Measurements from ENCODE around the gene PLPPR2.
"Not testable (repeated sequence)": the region's sequence is repeated elsewhere in the genome, so short reads cannot be mapped to it uniquely, and the experiment has no call there.

The PLPPR2 gene

GRCh38 chr19:11355160-11356073 is at the start of gene PLPPR2:
PLPPR2 (plus strand) TSS chr19:11355432; CDS start chr19:11357674, 2,242 bp downstream.
- peak; percentile 86 to 97 for DNase-seq

DNA sequence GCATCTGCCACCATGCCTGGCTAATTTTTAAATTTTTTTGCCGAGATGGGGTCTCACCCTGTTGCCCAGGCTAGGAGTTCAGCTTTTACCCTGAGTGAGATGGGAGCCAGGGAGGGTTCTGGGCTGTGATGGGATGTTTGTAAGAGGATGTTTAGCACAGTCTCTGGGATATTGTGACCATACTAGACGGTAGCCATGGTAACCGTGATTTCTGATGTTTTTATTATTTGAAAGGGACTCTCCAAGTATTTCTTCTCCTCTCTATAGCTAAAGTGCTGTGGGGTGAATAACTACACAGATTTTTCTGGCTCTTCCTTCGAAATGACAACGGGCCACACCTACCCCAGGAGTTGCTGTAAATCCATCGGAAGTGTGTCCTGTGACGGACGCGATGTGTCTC is 48.9 kb upstream of the PLPPR2 start:
- DNase-seq = no peak

DNA sequence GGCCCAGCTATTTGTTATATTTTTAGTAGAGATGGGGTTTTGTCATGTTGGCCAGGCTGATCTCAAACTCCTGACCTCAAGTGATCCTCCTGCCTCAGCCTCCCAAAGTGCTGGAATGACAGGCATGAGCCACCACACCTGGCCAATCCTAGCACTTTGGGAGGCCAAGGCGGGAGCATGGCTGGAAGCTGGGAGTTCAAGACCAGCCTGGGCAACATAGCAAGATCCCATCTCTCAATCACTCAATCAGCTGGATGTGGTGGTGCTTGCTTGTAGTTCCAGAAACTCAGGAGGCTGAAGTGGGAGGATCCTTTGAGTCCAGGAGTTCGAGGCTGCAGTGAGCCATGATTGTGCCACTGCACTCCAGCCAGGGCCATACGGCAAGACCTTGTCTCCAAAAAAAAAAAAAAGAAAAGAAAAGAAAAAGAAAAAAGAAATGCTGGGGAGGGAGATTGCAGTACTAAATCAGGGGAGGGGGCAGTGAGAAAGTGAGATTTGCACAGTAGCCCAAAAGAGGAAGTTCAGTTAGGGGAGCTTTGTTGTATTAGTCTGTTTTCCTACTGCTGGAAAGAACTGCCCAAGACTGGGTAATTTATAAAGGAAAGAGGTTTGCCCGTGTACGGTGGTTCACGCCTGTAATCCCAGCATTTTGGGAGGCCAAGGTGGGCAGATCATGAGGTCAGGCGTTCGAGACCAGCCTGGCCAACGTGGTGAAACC is 34.8 kb upstream of the PLPPR2 start:
- DNase-seq = not testable (repeated sequence)

DNA sequence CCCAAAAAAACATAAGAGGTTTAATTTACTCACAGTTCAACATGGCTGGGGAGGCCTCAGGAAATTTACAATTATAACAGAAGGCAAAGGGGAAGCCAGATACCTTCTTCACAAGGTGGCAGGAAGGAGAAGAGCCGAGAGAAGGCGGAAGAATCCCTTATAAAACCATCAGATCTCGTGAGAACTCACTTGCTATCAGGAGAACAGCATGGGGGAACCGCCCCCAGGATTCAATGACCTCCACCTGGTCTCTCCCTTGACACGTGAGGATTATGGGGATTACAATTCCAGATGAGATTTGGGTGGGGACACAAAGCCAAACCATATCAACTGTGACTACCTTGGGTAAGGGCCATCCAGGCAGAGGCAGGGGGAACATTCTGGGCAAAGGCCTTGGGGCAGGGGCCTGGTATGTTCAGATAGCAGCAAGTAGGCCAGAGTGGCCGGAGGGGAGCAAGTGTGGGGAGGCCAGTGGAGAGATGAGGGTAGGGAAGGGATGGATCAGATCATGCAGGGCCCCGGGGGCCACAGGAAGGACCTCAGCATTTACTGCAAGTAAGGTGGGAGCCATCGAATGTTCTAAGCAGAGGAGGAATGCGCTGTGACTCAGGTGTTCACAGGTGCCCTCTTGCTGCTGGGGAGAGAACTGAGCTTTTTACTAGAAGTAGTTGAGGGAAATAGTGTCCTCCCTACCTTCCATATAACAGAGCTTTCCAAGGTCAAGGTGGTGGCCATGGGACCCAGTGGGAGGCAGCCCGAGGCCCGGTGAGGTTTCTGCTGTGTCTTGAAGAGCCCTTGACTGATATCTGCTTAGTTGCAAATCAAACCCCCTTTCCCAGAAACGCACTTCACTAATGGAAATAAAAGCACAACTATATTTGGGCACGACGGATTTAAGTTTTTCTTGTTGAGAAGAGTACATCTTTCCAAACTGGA is 33.8 kb upstream of the PLPPR2 start:
- DNase-seq = no peak

- DNase-seq = peak; percentile 54 to 61
These were observed 32.8 kb upstream of the PLPPR2 start for GRCh38 chr19:11322269-11323024.

- DNase-seq = no peak
These were observed 31.6 kb upstream of the PLPPR2 start for GRCh38 chr19:11323601-11324078.

DNA sequence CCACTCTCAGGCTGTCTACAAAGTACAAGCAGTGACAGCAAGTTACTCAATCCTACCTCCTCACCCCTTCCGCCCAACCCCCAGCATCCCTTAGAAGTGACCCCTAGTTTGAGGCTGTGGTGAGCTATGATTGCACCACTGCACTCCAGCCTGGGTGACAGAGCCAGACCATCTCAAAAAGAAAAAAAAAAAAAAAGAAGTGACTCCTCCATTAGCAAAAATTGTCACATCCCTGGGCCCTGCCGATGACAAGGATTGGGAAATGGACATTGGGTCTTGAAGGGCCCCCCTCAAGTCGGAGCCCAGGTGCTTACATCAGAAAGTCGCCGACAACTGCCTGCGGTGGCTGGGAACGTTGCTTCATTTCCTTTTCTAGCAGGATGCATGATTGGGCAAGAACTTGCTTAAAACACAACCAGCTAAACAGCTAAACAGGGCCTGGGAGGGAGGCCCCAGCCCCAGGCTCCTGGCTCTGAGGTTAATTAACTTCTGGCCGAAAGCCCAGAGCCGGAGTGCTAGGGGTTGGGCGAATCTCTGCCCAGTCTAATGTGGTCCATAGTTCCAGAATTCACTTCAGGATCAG is 31.1 kb upstream of the PLPPR2 start:
- DNase-seq = peak; percentile 68 to 70

- no peak for DNase-seq
These were observed 30.4 kb upstream of the PLPPR2 start for GRCh38 chr19:11324748-11325389.

GRCh38 chr19:11325544-11325943 is 29.7 kb upstream of the PLPPR2 start:
- DNase-seq = no peak

DNA sequence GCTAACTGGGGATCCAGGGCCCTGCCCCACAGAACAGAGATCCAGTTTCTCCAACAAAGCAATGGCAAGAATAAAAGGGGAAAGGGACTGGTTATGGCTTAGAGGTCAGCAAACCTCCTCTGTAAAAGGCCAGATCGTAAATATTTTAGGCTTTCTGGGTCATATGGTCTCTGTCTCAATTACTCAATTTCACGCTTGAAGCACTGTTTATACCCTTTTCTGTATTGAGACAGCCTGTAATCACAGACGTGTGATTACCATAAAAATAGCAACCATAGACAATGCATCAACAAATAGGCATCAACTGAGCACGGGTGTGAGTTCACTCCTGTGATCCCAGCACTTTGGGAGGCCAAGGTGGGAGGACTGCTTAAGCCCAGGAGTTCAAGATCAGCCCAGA is 25.1 kb upstream of the PLPPR2 start:
- DNase-seq = no peak

DNA sequence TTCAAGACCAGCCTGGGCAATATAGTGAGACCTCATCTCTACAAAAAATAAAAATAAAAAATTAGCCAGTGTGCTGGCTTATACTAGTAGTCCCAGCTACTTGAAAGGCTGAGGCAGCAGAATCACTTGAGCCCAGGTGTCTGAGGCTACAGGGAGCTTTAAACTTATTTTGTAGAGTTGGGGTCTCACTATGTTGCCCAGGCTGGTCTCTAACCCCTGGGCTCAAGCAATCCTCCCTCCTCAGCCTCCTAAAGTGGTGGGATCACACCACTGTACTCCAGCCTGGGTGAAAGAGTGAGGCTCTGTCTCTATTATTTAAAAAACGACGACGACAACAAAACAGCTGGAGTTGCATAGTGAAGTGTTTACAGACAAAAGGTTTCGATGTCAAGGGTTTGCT is 23.7 kb upstream of the PLPPR2 start:
- DNase-seq = no peak

GRCh38 chr19:11332822-11333221 is 22.4 kb upstream of the PLPPR2 start:
- DNase-seq = no peak

DNA sequence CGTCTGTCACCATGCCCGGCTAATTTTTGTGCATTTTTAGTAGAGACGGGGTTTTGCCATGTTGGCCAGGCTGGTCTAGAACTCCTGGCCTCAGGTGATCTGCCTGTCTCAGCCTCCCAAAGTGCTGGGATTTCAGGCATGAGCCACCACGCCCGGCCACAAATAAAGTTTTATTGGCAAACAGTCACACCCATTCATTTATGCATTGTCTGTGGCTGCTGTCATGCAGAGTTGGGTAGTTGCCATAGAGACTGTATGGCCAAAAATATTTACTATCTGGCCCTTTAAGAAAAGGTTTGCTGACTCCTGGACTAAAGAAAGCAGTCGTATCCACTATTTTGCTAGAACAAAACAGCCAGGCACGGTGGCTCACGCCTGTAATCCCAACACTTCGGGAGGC is 21.4 kb upstream of the PLPPR2 start:
- DNase-seq = not testable (repeated sequence)

DNA sequence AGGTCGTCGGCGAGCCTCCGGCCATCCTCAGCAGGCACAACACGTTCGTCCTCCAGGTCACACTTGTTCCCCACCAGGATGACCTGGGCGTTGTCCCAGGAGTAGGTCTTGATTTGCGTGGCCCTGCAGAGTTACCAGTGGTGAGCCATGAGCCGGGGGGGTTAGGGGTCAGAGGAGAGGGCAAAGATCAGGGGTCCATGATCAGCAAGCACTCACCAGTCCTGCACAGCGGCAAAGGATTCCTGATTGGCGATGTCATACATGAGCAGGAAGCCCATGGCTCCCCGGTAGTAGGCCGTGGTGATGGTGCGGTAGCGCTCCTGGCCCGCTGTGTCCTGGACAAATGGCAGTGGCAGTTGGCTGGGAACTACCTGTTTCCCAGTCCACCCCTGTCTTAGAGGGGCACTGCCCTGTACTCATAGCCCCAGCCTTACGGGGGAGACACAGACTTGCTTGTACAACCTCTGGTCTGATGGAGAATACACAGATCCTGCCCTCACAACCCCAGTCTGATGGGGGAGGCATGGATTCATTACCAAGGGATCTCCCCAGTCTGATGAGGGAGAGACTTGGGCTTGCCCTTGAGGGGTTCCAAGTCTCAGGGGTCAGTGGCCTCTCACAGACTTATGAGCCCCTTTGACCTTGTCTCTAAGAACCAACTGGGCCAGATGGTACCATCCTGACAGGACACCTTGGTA is 19.6 kb upstream of the PLPPR2 start:
- DNase-seq = no peak

DNA sequence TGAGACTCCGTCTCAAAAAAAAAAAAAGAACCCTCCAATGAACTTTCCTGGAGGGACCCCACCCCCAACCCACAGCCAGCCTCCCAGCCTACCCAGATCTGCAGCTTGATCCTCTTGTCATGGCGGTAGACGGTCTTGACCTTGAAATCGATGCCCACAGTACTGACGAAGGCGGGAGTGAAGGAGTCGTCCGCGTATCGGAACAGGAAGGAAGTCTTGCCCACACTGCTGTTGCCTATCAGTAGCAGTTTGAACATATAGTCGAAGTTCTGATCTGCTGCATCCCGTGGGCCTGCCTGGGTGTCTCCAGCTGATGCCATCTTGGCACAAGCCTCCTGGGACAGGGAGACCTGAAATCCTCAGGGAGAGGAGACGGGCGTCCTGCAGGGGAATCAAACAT is 18.2 kb upstream of the PLPPR2 start:
- peak in 1 of 2 donors; percentile 28 for DNase-seq

DNA sequence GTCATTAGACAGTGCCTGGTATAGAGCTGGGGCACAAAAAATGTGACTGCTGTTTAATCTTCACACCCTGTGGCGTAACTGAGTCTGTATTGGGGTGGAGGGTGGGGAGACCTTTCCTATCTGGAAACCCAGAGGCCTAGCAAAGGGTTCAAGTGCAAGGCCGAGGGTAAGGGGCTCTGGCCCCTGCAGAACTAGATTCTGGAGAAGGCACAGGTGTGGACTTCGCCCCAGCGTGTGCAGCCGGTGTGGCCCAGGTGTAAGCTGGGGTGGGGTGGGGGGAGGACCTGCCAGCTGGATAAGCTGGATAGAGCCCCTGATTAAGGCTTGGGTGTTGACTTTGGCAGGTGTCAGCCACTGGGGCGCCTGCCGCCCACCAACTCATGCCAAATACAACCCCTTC is 17.1 kb upstream of the PLPPR2 start:
- DNase-seq = no peak

DNA sequence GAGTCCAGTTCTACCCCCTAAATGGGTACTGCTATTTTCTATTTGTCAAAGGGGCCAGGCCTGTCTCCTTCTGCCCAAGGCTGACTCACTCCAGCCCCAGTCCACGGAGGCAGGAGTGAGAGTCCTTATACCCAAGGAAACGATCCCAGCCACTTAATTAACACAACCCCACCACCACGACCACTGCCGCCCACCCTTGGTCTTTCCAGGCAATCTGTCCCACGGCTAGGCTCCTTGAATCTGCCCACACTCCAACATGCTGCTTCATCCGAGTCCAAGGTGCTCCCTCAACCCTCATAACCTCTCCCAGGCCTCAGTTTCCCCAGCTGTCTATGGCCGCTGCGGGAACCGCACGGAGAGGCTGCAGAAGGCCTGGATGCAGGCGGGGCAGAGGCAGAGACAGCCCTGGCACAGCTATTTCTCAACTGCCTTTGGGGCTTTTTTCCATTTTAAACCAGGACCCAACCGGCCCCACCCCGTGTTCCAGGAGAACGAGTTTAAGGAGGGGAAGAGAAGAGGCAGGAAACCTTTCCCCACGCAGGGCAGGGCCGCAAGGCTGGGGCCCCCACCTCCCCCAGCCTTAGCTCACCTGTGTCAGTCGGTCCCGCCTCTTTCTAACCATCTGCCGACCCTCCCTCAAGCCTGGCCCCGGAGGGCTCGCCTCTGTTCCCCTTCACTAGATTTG is 16.5 kb upstream of the PLPPR2 start:
- no peak for DNase-seq

DNA sequence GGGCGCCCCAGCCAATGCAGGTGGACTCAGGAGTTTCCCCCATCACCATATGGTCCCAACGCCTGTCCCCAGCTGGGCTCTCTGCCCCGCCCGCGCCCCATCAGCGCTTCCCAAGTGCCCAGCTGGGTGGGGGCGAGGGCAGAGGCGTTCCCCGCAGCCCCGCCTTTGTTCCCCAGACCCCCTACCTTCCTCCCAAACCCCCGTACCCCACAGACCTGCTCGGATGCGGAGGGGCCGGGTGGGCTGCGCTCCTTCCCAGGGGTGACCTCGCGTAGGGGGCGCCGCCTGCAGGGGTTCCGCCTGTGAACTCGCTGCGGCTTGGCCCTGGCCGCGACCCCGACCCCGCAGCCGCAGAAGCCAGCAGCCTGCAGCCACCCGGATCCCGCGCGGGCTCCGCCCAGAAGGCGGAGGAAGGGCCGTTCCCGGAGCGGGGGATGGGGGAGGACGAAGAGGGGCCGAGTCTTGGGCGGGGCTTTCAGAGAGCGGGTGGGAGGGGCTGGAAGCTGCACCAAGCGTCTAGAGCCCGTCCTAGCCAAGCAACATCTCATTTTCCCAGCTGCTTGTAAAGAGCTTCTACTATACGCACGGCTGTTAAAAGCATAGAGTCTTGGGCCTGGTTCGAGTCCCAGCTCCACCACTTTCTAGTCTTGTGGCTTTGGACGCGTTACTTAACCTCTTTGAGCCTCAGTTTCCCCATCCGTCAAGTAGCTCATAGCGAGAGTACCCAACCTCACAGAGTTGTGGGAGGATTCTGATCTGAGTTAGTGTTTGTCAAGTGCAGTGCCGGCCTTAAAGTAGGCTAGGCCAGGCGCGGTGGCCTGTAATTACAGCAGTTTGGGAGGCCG is 15.8 kb upstream of the PLPPR2 start, which contains the start of gene RAB3D:
Gene RAB3D (minus strand): TSS at position 404 of the 845 bp plus-strand sequence. CDS start 2,258 bp downstream, outside the sequence.
- DNase-seq = peak; percentile 81 to 94

DNA sequence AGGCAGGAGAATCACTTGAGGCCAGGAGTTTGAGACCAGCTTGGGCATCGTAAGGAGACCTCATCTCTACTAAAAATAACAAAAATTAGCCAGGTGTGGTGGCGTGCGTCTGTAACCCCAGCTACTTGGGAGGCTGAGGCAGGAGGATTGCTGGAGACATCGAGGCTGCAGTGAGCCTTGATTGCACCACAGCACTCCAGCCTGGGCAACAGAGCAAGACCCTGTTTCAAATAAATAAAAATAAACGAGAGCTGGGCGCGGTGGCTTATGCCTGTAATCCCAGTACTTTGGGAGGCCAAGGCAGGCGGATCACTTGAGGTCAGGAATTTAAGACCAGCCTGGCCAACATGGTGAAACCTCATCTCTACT is 15.1 kb upstream of the PLPPR2 start:
- DNase-seq = not testable (repeated sequence)
